Stimulated activated CD8-positive, alpha-beta memory T cell treated with anti-CD3 and anti-CD28 coated beads, Interleukin-2, amount 100 ng/mL, for 1 hour (primary cell): ENCODE measurements around the gene SPATA19.
"Not testable (repeated sequence)": the region's sequence is repeated elsewhere in the genome, so short reads cannot be mapped to it uniquely, and the experiment has no call there.

Experiments used
- DNase-seq, 2 donors: peaks; one replicate each; pipeline ENCODE4 v3.0.0-alpha.2; 2020; ENCODE audit warnings: low read depth in 2 of 2

SPATA19 gene

GRCh38 chr11:133845413-133845812 is at the start of gene SPATA19:
Gene SPATA19 (minus strand): TSS chr11:133845513. CDS start chr11:133845446, 67 bp downstream.
- DNase-seq, result no peak

- DNase-seq, result no peak
Observed at GRCh38 chr11:133895061-133895479, 49.8 kb upstream of the SPATA19 start.

- no peak for DNase-seq
Observed at GRCh38 chr11:133893381-133893780, 48.1 kb upstream of the SPATA19 start.

GRCh38 chr11:133892584-133893380 is 47.5 kb upstream of the SPATA19 start:
- DNase-seq, result no peak

GRCh38 chr11:133892126-133892525 is 46.8 kb upstream of the SPATA19 start:
- no peak for DNase-seq

GRCh38 chr11:133889893-133890292 is 44.6 kb upstream of the SPATA19 start:
- DNase-seq, result no peak

GRCh38 chr11:133889188-133889587 is 43.9 kb upstream of the SPATA19 start:
- no peak for DNase-seq

GRCh38 chr11:133887692-133888332 is 42.5 kb upstream of the SPATA19 start:
- DNase-seq, result no peak

GRCh38 chr11:133886029-133886428 is 40.7 kb upstream of the SPATA19 start:
- no peak for DNase-seq

GRCh38 chr11:133872160-133872559 is 26.8 kb upstream of the SPATA19 start:
- no peak for DNase-seq

GRCh38 chr11:133867456-133867855 is 22.1 kb upstream of the SPATA19 start:
- no peak for DNase-seq

- no peak for DNase-seq
Observed at GRCh38 chr11:133865466-133865865, 20.2 kb upstream of the SPATA19 start.

GRCh38 chr11:133864756-133865155 is 19.4 kb upstream of the SPATA19 start:
- DNase-seq, result no peak

GRCh38 chr11:133860151-133860550 is 14.8 kb upstream of the SPATA19 start:
- no peak for DNase-seq

- not testable (repeated sequence) for DNase-seq
Observed at GRCh38 chr11:133854330-133854960, 9.1 kb upstream of the SPATA19 start.

GRCh38 chr11:133844217-133844616 is 1.1 kb downstream of the SPATA19 start:
- no peak for DNase-seq

GRCh38 chr11:133843454-133843987 is 1.8 kb downstream of the SPATA19 start:
- no peak for DNase-seq

GRCh38 chr11:133842730-133843129 is 2.6 kb downstream of the SPATA19 start:
- DNase-seq, result no peak

- DNase-seq, result no peak
Observed at GRCh38 chr11:133842053-133842452, 3.3 kb downstream of the SPATA19 start.

GRCh38 chr11:133841279-133842043 is 3.9 kb downstream of the SPATA19 start:
- no peak for DNase-seq

GRCh38 chr11:133840479-133840941 is 4.8 kb downstream of the SPATA19 start:
- no peak for DNase-seq
